ENCODE data around the gene RIN3. TPM values are rescaled to one million over a fixed set of nuclear protein-coding genes. Genes with fewer than 3 reads are reported as not detected.

RIN3 gene
- total RNA-seq, 1 donor from 2014 or later, result 6.9 TPM

GRCh38 chr14:92687681-92688433 lies 174.3 kb downstream of the RIN3 start:
- DNase-seq, result peak; percentile 55

- no peak for DNase-seq
Measured at GRCh38 chr14:92688434-92689375, 175.1 kb downstream of the RIN3 start.

GRCh38 chr14:92690171-92691011 lies 176.8 kb downstream of the RIN3 start:
- DNase-seq, result peak; percentile 62

GRCh38 chr14:92692822-92693226 lies 179.2 kb downstream of the RIN3 start:
- peak; percentile 68 for DNase-seq

GRCh38 chr14:92693998-92694795 lies 180.6 kb downstream of the RIN3 start:
- peak; percentile 39 for DNase-seq

GRCh38 chr14:92694807-92695206 lies 181.2 kb downstream of the RIN3 start:
- DNase-seq, result no peak

GRCh38 chr14:92695562-92695961 lies 182.0 kb downstream of the RIN3 start:
- DNase-seq, result no peak

GRCh38 chr14:92696366-92696765 lies 182.8 kb downstream of the RIN3 start:
- DNase-seq, result no peak

- DNase-seq, result no peak
Measured at GRCh38 chr14:92698393-92698792, 184.8 kb downstream of the RIN3 start.

- DNase-seq, result no peak
Measured at GRCh38 chr14:92701826-92702225, 188.2 kb downstream of the RIN3 start.

GRCh38 chr14:92702441-92702918 lies 188.9 kb downstream of the RIN3 start:
- DNase-seq, result no peak

- DNase-seq, result no peak
Measured at GRCh38 chr14:92703516-92703915, 189.9 kb downstream of the RIN3 start.

GRCh38 chr14:92704036-92704804 lies 190.6 kb downstream of the RIN3 start:
- peak; percentile 64 for DNase-seq

GRCh38 chr14:92704821-92705220 lies 191.2 kb downstream of the RIN3 start:
- no peak for DNase-seq

- DNase-seq, result no peak
Measured at GRCh38 chr14:92706386-92706785, 192.8 kb downstream of the RIN3 start.

- no peak for DNase-seq
Measured at GRCh38 chr14:92709340-92710000, 195.9 kb downstream of the RIN3 start.

- no peak for DNase-seq
Measured at GRCh38 chr14:92710001-92710341, 196.4 kb downstream of the RIN3 start.

GRCh38 chr14:92711976-92712653 lies 198.5 kb downstream of the RIN3 start:
- no peak for DNase-seq

GRCh38 chr14:92712654-92713051 lies 199.1 kb downstream of the RIN3 start:
- no peak for DNase-seq
